ENCODE measurements around the gene EML4. TPM values are rescaled to one million over a fixed set of nuclear protein-coding genes. Genes with fewer than 3 reads are reported as not detected.

Gene EML4
- total RNA-seq, 1 experiment from 2014 or later = 52.0 TPM

GRCh38 chr2:42164971-42165370 lies 4.2 kb upstream of the EML4 start:
- Histone ChIP-seq H3K79me2 (ENCODE audit: low read depth) (peaks cover 5% of the 10 kb centered on the region), H3K4me1 (replicated peaks; ENCODE audit: insufficient read depth) (peaks cover 13% of the 10 kb centered on the region), H3K27me3 (ENCODE audit: insufficient read depth, low read depth) (no peaks in the 10 kb centered on the region), H2AFZ (no peak overlapping the region), H4K20me1 (ENCODE audit: insufficient read depth) (no peaks in the 10 kb centered on the region), H3K27ac (no peak overlapping the region), H3K4me2 (no peak overlapping the region), H3K36me3 (ENCODE audit: low read depth) (no peaks in the 10 kb centered on the region), H3K4me3 (no peak overlapping the region), H3K9me2 (ENCODE audit: insufficient read depth) (no peaks in the 10 kb centered on the region), H3K9me3 (ENCODE audit: insufficient read depth, low read depth) (no peaks in the 10 kb centered on the region), H3F3A (ENCODE audit: insufficient read depth, low read depth) (peaks cover 6% of the 10 kb centered on the region; the same call in 1 of the 2 replicates)
- no TSS peak for BruUV-seq (replicated peaks)
- DNase-seq = no peak
- POLR2A ChIA-PET (ENCODE audit: unreplicated experiment) = no interaction called here
- TF ChIP-seq EZH2 (IDR thresholded peaks at IDR 0.05; ENCODE audit: low read depth) (no peak), CTCF (conservative IDR thresholded peaks at IDR 0.05) (no peak)
- CTCF ChIA-PET = no interaction called here
- intact Hi-C loops (cut with micrococcal nuclease; ENCODE audit: unreplicated experiment) = loop anchor here (5.0 kb wide), 1 partner anchor 33 kb away; no protein-coding TSS in a partner anchor

DNA sequence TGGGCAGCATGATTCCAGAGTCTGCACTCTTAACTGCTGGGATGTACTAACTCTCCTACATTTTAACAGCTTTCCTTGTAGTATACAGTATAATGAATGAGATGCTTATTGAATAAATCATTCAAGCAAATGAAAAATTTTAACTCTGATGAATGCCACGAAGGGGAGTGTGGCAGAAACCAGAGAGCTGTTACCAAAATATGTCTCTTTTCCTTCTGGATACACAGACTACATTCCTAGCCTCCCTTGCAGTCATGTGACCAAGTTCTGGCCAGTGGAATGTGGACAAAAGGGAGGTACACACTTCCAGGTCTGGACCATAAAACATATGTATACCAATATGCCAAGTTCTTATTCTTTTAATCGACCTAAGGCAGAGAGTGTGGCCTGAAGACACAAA lies 1.7 kb upstream of the EML4 start:
- no peak for TF ChIP-seq EZH2 (IDR thresholded peaks at IDR 0.05; ENCODE audit: low read depth)
- TF ChIP-seq CTCF (conservative IDR thresholded peaks at IDR 0.05) = no peak
- Histone ChIP-seq H4K20me1 (ENCODE audit: insufficient read depth) (peaks cover 12% of the 10 kb centered on the region; the same call in 1 of the 2 replicates), H3F3A (ENCODE audit: insufficient read depth, low read depth) (peaks cover 6% of the 10 kb centered on the region; the same call in 1 of the 2 replicates), H3K27ac (no peak overlapping the region), H3K4me1 (replicated peaks; ENCODE audit: insufficient read depth) (peaks cover 37% of the 10 kb centered on the region), H3K4me3 (no peak overlapping the region), H2AFZ (peak overlapping the region; percentile 53; the same call in 1 of the 2 replicates), H3K79me2 (ENCODE audit: low read depth) (peaks cover 30% of the 10 kb centered on the region), H3K9me2 (ENCODE audit: insufficient read depth) (no peaks in the 10 kb centered on the region), H3K36me3 (ENCODE audit: low read depth) (0 out of 2 replicates have a peak, but pooled peaks cover 4% of the 10 kb centered on the region), H3K27me3 (ENCODE audit: insufficient read depth, low read depth) (no peaks in the 10 kb centered on the region), H3K9me3 (ENCODE audit: insufficient read depth, low read depth) (no peaks in the 10 kb centered on the region), H3K4me2 (no peak overlapping the region)
- no peak for DNase-seq
- POLR2A ChIA-PET (ENCODE audit: unreplicated experiment) = no interaction called here
- intact Hi-C loops (cut with micrococcal nuclease; ENCODE audit: unreplicated experiment) = loop anchor here (5.0 kb wide), 1 partner anchor 35 kb away; no protein-coding TSS in a partner anchor
- CTCF ChIA-PET = no interaction called here
- BruUV-seq (replicated peaks) = no TSS peak

- intact Hi-C loops (cut with micrococcal nuclease; ENCODE audit: unreplicated experiment) = loop anchor here (2.0 to 5.0 kb wide), 2 partner anchors 36 to 66 kb away; no protein-coding TSS in a partner anchor
- ChIA-PET CTCF (interaction anchor here (0.7 kb wide), 1 partner anchor 30 kb away, joined by 3 read pairs; no protein-coding TSS in a partner anchor), POLR2A (ENCODE audit: unreplicated experiment) (no interaction called here)
- Histone ChIP-seq H3K4me3 (peak overlapping the region; percentile 7; the same call in 1 of the 2 replicates), H3K79me2 (ENCODE audit: low read depth) (peaks cover 41% of the 10 kb centered on the region), H4K20me1 (ENCODE audit: insufficient read depth) (peaks cover 13% of the 10 kb centered on the region; the same call in 1 of the 2 replicates), H3K4me2 (peak overlapping the region; percentile 56), H3F3A (ENCODE audit: insufficient read depth, low read depth) (peaks cover 6% of the 10 kb centered on the region; the same call in 1 of the 2 replicates), H3K4me1 (replicated peaks; ENCODE audit: insufficient read depth) (peaks cover 46% of the 10 kb centered on the region), H3K9me3 (ENCODE audit: insufficient read depth, low read depth) (no peaks in the 10 kb centered on the region), H3K27ac (no peak overlapping the region), H3K27me3 (ENCODE audit: insufficient read depth, low read depth) (no peaks in the 10 kb centered on the region), H3K36me3 (ENCODE audit: low read depth) (0 out of 2 replicates have a peak, but pooled peaks cover 4% of the 10 kb centered on the region), H3K9me2 (ENCODE audit: insufficient read depth) (no peaks in the 10 kb centered on the region), H2AFZ (peak overlapping the region; percentile 80)
- TF ChIP-seq EZH2 (IDR thresholded peaks at IDR 0.05; ENCODE audit: low read depth) (no peak), CTCF (conservative IDR thresholded peaks at IDR 0.05) (no peak)
- DNase-seq = no peak
- BruUV-seq (replicated peaks) = TSS peak; percentile 84
These were observed 574 bp upstream of the EML4 start for GRCh38 chr2:42168459-42169099.
